Neuronal stem cell (in vitro differentiated cells): ENCODE data around the gene GLIS2.

Experiments
- DNase-seq: peaks from one replicate; pipeline ENCODE4 v3.0.0-alpha.2; 2013; ENCODE audit warnings: low spot score
- H2AFZ ChIP-seq: one replicate; pipeline ENCODE4 v1.6.1; 2013; ENCODE audit warnings: mild to moderate bottlenecking, low read length, inconsistent platforms
- H2AK5ac ChIP-seq: 2 replicates; pipeline ENCODE4 v1.6.1; 2013; ENCODE audit warnings: low read depth, mild to moderate bottlenecking, inconsistent platforms, low read length, moderate library complexity, mixed read lengths
- H2BK120ac ChIP-seq: 2 replicates; pipeline ENCODE4 v1.6.1; 2013; ENCODE audit warnings: low read depth, mild to moderate bottlenecking, inconsistent platforms, low read length, moderate library complexity, mixed read lengths
- H2BK12ac ChIP-seq: one replicate; pipeline ENCODE4 v1.6.1; 2013; ENCODE audit warnings: low read length, inconsistent platforms
- H2BK15ac ChIP-seq: 2 replicates; pipeline ENCODE4 v1.6.1; 2013; ENCODE audit warnings: mild to moderate bottlenecking, low read length, inconsistent platforms, mixed read lengths
- H2BK5ac ChIP-seq: one replicate; pipeline ENCODE4 v1.6.1; 2013; ENCODE audit warnings: inconsistent platforms, mild to moderate bottlenecking, low read length, moderate library complexity
- H3K14ac ChIP-seq: one replicate; pipeline ENCODE4 v1.6.1; 2013; ENCODE audit warnings: low read length, inconsistent platforms
- H3K18ac ChIP-seq: 2 replicates; pipeline ENCODE4 v1.6.1; 2013; ENCODE audit warnings: low read length, inconsistent platforms
- H3K23ac ChIP-seq: 2 replicates; pipeline ENCODE4 v1.6.1; 2013; ENCODE audit warnings: low read depth, mild to moderate bottlenecking, mixed read lengths, low read length, inconsistent platforms; ENCODE audit not compliant: poor library complexity
- H3K27ac ChIP-seq: replicated peaks from 3 replicates; pipeline ENCODE4 v1.5.1; 2013; ENCODE audit warnings: low read length, inconsistent platforms
- H3K27me3 ChIP-seq, 3 experiments: 2 replicates each; pipeline ENCODE4 v1.6.1; 2013; ENCODE audit warnings: low read length in 3 of 3, mild to moderate bottlenecking in 2 of 3, inconsistent platforms in 1 of 3, low read depth in 1 of 3, mixed read lengths in 1 of 3, moderate library complexity in 1 of 3; ENCODE audit not compliant: control insufficient read depth in 3 of 3, insufficient read depth in 3 of 3
- H3K36me3 ChIP-seq, 2 donors: replicated peaks in 1 of 2; 2 replicates each; pipeline ENCODE4 v1.6.1; 2013; ENCODE audit warnings: low read length in 2 of 2; ENCODE audit not compliant: control insufficient read depth in 2 of 2, insufficient read depth in 2 of 2
- H3K4ac ChIP-seq: 2 replicates; pipeline ENCODE4 v1.6.1; 2013; ENCODE audit warnings: inconsistent platforms, mild to moderate bottlenecking, low read length, moderate library complexity
- H3K4me1 ChIP-seq, 2 donors: 1 replicate in 1 of 2; 2 replicates in 1 of 2; pipeline ENCODE4 v1.6.1; 2013; ENCODE audit warnings: low read length in 2 of 2, low read depth in 1 of 2; ENCODE audit not compliant: control insufficient read depth in 2 of 2, insufficient read depth in 1 of 2
- H3K4me2 ChIP-seq: one replicate; pipeline ENCODE4 v1.6.1; 2013; ENCODE audit warnings: mild to moderate bottlenecking, low read length, inconsistent platforms; ENCODE audit not compliant: insufficient read depth, poor library complexity, severe bottlenecking
- H3K4me3 ChIP-seq, 2 donors: 2 replicates each; pipeline ENCODE4 v1.5.1; 2013; ENCODE audit warnings: low read length in 2 of 2, mild to moderate bottlenecking in 2 of 2, inconsistent platforms in 1 of 2, moderate library complexity in 1 of 2
- H3K79me1 ChIP-seq: one replicate; pipeline ENCODE4 v1.6.1; 2013; ENCODE audit warnings: low read depth, mild to moderate bottlenecking, inconsistent platforms, low read length, moderate library complexity
- H3K9ac ChIP-seq: one replicate; pipeline ENCODE4 v1.6.1; 2013; ENCODE audit warnings: mild to moderate bottlenecking, low read depth, low read length, inconsistent platforms; ENCODE audit not compliant: poor library complexity
- H3K9me3 ChIP-seq, 2 donors: replicated peaks in 1 of 2; 2 replicates each; pipeline versions ENCODE3 to v1.6.1; 2013; ENCODE audit warnings: low read length in 2 of 2, mild to moderate bottlenecking in 2 of 2, inconsistent platforms in 1 of 2, low read depth in 1 of 2, mixed read lengths in 1 of 2, moderate library complexity in 1 of 2; ENCODE audit not compliant: control insufficient read depth in 2 of 2, insufficient read depth in 1 of 2
- H4K8ac ChIP-seq: one replicate; pipeline ENCODE4 v1.6.1; 2013; ENCODE audit warnings: low read depth, mild to moderate bottlenecking, inconsistent platforms, low read length, moderate library complexity
- H4K91ac ChIP-seq: one replicate; pipeline ENCODE4 v1.6.1; 2013; ENCODE audit warnings: low read length, low read depth, mild to moderate bottlenecking, inconsistent platforms; ENCODE audit not compliant: poor library complexity
- WGBS, 2 donors: extraction: QIAGEN DNeasy Blood & Tissue Kit; methylation state at CpG; one replicate each; pipeline ENCODE4 v1.1.7; 2013; ENCODE audit warnings: missing lambda C conversion rate in 2 of 2, mixed read lengths in 1 of 2; ENCODE audit not compliant: insufficient read length in 2 of 2, insufficient replicate concordance in 1 of 2; ENCODE audit errors: extremely low coverage in 2 of 2; 5-methylcytosine and 5-hydroxymethylcytosine counted together

Gene GLIS2

GRCh38 chr16:4360538-4361021, 44.7 kb downstream of the GLIS2 start:
- no peak overlapping the region for H2BK12ac ChIP-seq
- H4K8ac ChIP-seq: no peak overlapping the region
- no peak overlapping the region for H3K23ac ChIP-seq
- H3K36me3 ChIP-seq: no peaks in the 10 kb centered on the region
- no peak overlapping the region for H2BK120ac ChIP-seq
- no peak overlapping the region for H3K4me2 ChIP-seq
- peak overlapping the region; percentile 75 for H2BK5ac ChIP-seq
- WGBS, 2 donors: no CpG with 5 or more reads among the region's 11 CpGs
- H3K4me1 ChIP-seq: peaks cover 0 to 1% of the 10 kb centered on the region in 2 donors
- H3K14ac ChIP-seq: peak overlapping the region; percentile 71
- no peak overlapping the region for H3K4ac ChIP-seq
- no peak overlapping the region for H4K91ac ChIP-seq
- H3K79me1 ChIP-seq: no peaks in the 10 kb centered on the region
- H2AK5ac ChIP-seq: peak overlapping the region; percentile 75
- no peak overlapping the region for H3K9ac ChIP-seq
- H3K4me3 ChIP-seq: no peak overlapping the region
- H2AFZ ChIP-seq: no peak overlapping the region
- no peaks in the 10 kb centered on the region for H3K9me3 ChIP-seq
- H2BK15ac ChIP-seq: no peak overlapping the region
- H3K27ac ChIP-seq: peak overlapping the region; percentile 32
- no peaks in the 10 kb centered on the region for H3K27me3 ChIP-seq
- no peak for DNase-seq
- peak overlapping the region; percentile 85 for H3K18ac ChIP-seq

- Histone ChIP-seq H3K9ac (peak overlapping the region; percentile 44), H2BK12ac (peak overlapping the region; percentile 73), H3K4me2 (no peak overlapping the region), H3K79me1 (no peaks in the 10 kb centered on the region), H3K14ac (peak overlapping the region; percentile 71), H2AFZ (no peak overlapping the region), H3K4me1 (peaks cover 1% of the 10 kb centered on the region in 2 donors), H3K9me3 (no peaks in the 10 kb centered on the region), H2BK120ac (no peak overlapping the region), H3K27me3 (no peaks in the 10 kb centered on the region), H2AK5ac (peak overlapping the region; percentile 75), H3K36me3 (no peaks in the 10 kb centered on the region), H2BK15ac (peak overlapping the region; percentile 67), H3K4me3 (no peak overlapping the region), H3K18ac (peak overlapping the region; percentile 85), H3K23ac (peak overlapping the region; percentile 43), H4K8ac (peak overlapping the region; percentile 82), H3K4ac (peak overlapping the region; percentile 66), H2BK5ac (peak overlapping the region; percentile 75), H4K91ac (peak overlapping the region; percentile 43), H3K27ac (peak overlapping the region; percentile 32)
- WGBS, 2 donors: no CpG with 5 or more reads among the region's 28 CpGs
- no peak for DNase-seq
Measured at GRCh38 chr16:4361033-4361943, 45.4 kb downstream of the GLIS2 start.

- no peak for DNase-seq
- H3K18ac ChIP-seq: no peak overlapping the region
- H2AFZ ChIP-seq: no peak overlapping the region
- no peak overlapping the region for H2BK120ac ChIP-seq
- H3K9me3 ChIP-seq: no peaks in the 10 kb centered on the region
- H3K4me1 ChIP-seq: peaks cover 3 to 6% of the 10 kb centered on the region in 2 donors
- peak overlapping the region; percentile 63 for H2AK5ac ChIP-seq
- no peaks in the 10 kb centered on the region for H3K27me3 ChIP-seq
- no peak overlapping the region for H3K4me2 ChIP-seq
- H3K4me3 ChIP-seq: no peak overlapping the region
- no peaks in the 10 kb centered on the region for H3K36me3 ChIP-seq
- H2BK5ac ChIP-seq: no peak overlapping the region
- H4K91ac ChIP-seq: no peak overlapping the region
- no peak overlapping the region for H3K27ac ChIP-seq
- no peaks in the 10 kb centered on the region for H3K79me1 ChIP-seq
- peak overlapping the region; percentile 43 for H3K23ac ChIP-seq
- H2BK12ac ChIP-seq: peak overlapping the region; percentile 73
- H4K8ac ChIP-seq: no peak overlapping the region
- no peak overlapping the region for H3K9ac ChIP-seq
- WGBS, 2 donors: no CpG with 5 or more reads among the region's 12 CpGs
- H3K14ac ChIP-seq: peak overlapping the region; percentile 82
- H3K4ac ChIP-seq: no peak overlapping the region
- H2BK15ac ChIP-seq: peak overlapping the region; percentile 26
Measured at GRCh38 chr16:4361944-4362311, 46.1 kb downstream of the GLIS2 start.

GRCh38 chr16:4362476-4363135, 46.7 kb downstream of the GLIS2 start:
- Histone ChIP-seq H3K18ac (no peak overlapping the region), H2AFZ (no peak overlapping the region), H3K4me1 (peaks cover 3 to 8% of the 10 kb centered on the region in 2 donors), H2BK15ac (peak overlapping the region; percentile 58), H3K4me2 (no peak overlapping the region), H4K8ac (no peak overlapping the region), H3K9ac (peak overlapping the region; percentile 44), H3K36me3 (no peaks in the 10 kb centered on the region), H3K27me3 (no peaks in the 10 kb centered on the region), H2AK5ac (peak overlapping the region; percentile 63), H3K4me3 (no peak overlapping the region), H3K79me1 (no peaks in the 10 kb centered on the region), H2BK120ac (no peak overlapping the region), H3K27ac (no peak overlapping the region), H3K4ac (no peak overlapping the region), H2BK12ac (no peak overlapping the region), H3K14ac (peak overlapping the region; percentile 21), H4K91ac (no peak overlapping the region), H2BK5ac (no peak overlapping the region), H3K23ac (no peak overlapping the region), H3K9me3 (no peaks in the 10 kb centered on the region)
- DNase-seq: no peak
- WGBS, 2 donors: no CpG with 5 or more reads among the region's 19 CpGs
